Measurements from ENCODE around the gene OTOF. TPM values are rescaled to one million over a fixed set of nuclear protein-coding genes. Genes with fewer than 3 reads are reported as not detected.

The OTOF gene
- total and polyA plus RNA-seq, 10 donors: 0.06 to 1.6 (median 0.25) TPM

DNA sequence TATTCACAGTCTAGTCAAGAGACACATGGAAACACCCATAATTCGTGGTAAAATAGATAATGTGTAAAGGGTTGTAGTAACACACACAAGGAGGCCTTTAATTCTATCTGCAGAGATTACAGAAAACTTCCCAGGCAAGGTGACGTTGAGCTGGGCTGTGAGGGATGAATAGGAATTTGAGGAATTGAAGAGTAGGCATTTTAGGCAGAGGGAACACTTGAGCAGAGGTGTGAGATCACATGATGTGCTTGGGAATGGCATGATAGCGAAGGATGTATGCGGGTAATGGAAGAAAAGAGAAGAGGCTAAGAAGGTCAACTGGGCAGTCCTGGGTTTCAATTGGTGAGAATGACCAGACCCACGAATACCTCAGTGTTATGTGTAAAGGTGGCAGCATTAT lies 56.0 kb downstream of the OTOF start:
- Histone ChIP-seq H3K9me3 (peaks cover 0 to 4% (median 0%) of the 10 kb centered on the region in 8 donors), H3K4me3 (no peak overlapping the region), H3K4me1 (no peaks in the 10 kb centered on the region), H3K36me3 (no peaks in the 10 kb centered on the region), H3K27me3 (replicated peaks in 1 of 7) (no peaks in the 10 kb centered on the region), H3K27ac (no peak overlapping the region)
- no peak for DNase-seq
- TF ChIP-seq, protein P1, sequence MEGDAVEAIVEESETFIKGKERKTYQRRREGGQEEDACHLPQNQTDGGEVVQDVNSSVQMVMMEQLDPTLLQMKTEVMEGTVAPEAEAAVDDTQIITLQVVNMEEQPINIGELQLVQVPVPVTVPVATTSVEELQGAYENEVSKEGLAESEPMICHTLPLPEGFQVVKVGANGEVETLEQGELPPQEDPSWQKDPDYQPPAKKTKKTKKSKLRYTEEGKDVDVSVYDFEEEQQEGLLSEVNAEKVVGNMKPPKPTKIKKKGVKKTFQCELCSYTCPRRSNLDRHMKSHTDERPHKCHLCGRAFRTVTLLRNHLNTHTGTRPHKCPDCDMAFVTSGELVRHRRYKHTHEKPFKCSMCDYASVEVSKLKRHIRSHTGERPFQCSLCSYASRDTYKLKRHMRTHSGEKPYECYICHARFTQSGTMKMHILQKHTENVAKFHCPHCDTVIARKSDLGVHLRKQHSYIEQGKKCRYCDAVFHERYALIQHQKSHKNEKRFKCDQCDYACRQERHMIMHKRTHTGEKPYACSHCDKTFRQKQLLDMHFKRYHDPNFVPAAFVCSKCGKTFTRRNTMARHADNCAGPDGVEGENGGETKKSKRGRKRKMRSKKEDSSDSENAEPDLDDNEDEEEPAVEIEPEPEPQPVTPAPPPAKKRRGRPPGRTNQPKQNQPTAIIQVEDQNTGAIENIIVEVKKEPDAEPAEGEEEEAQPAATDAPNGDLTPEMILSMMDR (IDR thresholded peaks at IDR 0.05 in 8 of 11, conservative IDR thresholded peaks at IDR 0.05 in 3 of 11): no peak
- TF ChIP-seq POLR2A (IDR thresholded peaks at IDR 0.05) (no peak), POLR2AphosphoS5 (IDR thresholded peaks at IDR 0.05) (no peak)
- intact Hi-C loops (cut with DNase I; ENCODE audit: low total_unique reads): no loop called here
- 84 to 93% (median 91%) methylated on average over 5 of the region's 5 CpGs for whole genome bisulfite sequencing, 5 donors

DNA sequence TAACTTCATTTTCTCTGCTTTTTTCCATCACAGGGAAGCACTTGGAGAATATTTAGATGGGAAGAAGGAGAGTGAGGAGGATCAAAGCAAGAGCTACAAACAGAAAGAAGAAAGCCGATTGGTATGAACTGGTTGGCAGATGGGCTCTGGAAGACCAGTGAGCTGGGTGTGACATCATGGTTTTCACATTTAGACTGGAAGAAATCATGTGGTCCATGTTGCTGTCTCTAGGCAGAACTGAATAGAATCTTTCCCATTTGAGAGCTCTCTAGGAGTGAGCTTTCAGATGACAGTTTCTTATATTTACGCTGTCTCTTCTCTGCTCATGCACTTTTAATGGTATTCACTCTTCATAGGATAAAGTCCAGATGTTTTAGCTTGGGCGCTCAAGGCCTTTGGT lies 63.6 kb downstream of the OTOF start:
- peaks cover 0 to 7% (median 0%) of the 10 kb centered on the region in 6 donors for H3K4me1 ChIP-seq
- no peaks in the 10 kb centered on the region for H3K9me3 ChIP-seq
- no peak for DNase-seq
- no peaks in the 10 kb centered on the region for H3K27me3 ChIP-seq (replicated peaks in 1 of 7)
- H3K36me3 ChIP-seq: no peaks in the 10 kb centered on the region
- H3K4me3 ChIP-seq: no peak overlapping the region
- WGBS, 5 donors: 88 to 96% (median 95%) methylated on average over 3 of the region's 3 CpGs
- intact Hi-C loops (cut with DNase I; ENCODE audit: low total_unique reads): no loop called here
- TF ChIP-seq POLR2AphosphoS5 (IDR thresholded peaks at IDR 0.05) (no peak), POLR2A (IDR thresholded peaks at IDR 0.05) (no peak)
- TF ChIP-seq, protein P1 (IDR thresholded peaks at IDR 0.05 in 8 of 11, conservative IDR thresholded peaks at IDR 0.05 in 3 of 11): no peak
- no peak overlapping the region for H3K27ac ChIP-seq

DNA sequence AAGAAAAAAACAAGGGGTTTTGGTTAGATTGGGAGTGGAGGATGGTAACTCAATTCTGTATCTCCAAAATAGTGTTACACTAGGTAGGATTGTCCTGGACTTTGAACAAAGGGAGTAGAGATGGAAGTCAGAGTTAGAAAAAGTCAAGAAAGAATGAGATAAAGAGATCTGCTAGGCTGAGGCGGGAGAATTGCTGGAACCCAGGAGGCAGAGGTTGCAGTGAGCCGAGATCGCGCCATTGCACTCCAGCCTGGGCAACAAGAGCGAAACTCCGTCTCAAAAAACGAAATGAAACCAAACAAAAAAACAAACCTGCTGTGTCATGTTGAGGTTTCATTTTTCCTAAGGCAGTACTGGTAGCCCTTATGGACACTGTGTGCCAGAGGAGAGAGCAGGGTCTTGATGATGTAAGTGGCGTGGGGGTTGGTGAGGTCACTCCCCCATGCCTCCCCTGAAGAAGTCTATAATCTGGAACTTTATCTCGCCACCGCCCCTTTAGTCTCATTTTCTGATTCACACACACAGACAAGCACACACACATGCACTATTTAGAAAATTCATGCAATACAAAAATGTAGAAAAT lies 65.7 kb downstream of the OTOF start:
- Histone ChIP-seq H3K9me3 (no peaks in the 10 kb centered on the region), H3K4me3 (peak overlapping the region in 4 of 8 donors; percentile 1 to 57 (median 20)), H3K4me1 (peaks cover 0 to 7% (median 0%) of the 10 kb centered on the region in 6 donors), H3K27me3 (replicated peaks in 1 of 7) (peaks cover 0 to 10% (median 0%) of the 10 kb centered on the region in 7 donors), H3K27ac (peak overlapping the region in 4 of 8 donors; percentile 47 to 77 (median 48)), H3K36me3 (no peaks in the 10 kb centered on the region)
- TF ChIP-seq POLR2AphosphoS5 (IDR thresholded peaks at IDR 0.05): no peak
- TF ChIP-seq POLR2A (IDR thresholded peaks at IDR 0.05): no peak
- TF ChIP-seq, protein P1 (IDR thresholded peaks at IDR 0.05 in 8 of 11, conservative IDR thresholded peaks at IDR 0.05 in 3 of 11): no peak
- 41 to 70% (median 46%) methylated on average over 10 of the region's 10 CpGs for WGBS, 5 donors
- intact Hi-C loops (cut with DNase I; ENCODE audit: low total_unique reads): no loop called here
- no peak for DNase-seq

DNA sequence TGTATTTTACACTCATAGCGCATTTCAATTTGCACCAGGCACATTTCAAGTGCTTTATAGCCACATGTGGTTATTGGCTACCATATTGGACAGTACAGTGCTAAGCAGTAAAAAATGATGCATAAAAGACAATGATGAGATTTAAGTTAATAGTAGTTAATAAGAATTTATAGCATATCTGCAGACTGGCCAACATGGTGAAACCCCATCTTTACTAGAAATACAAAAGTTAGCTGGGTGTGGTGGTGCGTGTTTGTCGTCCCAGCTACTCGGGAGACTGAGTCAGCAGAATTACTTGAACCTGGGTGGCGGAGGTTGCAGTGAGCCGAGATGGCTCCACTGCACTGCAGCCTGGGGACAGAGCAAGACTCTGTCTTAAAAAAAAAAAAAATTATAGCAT lies 66.5 kb downstream of the OTOF start:
- TF ChIP-seq POLR2AphosphoS5 (IDR thresholded peaks at IDR 0.05) (no peak), POLR2A (IDR thresholded peaks at IDR 0.05) (no peak)
- TF ChIP-seq, protein P1 (IDR thresholded peaks at IDR 0.05 in 8 of 11, conservative IDR thresholded peaks at IDR 0.05 in 3 of 11): no peak
- intact Hi-C loops (cut with DNase I; ENCODE audit: low total_unique reads): no loop called here
- 93 to 98% (median 95%) methylated on average over 6 of the region's 6 CpGs for WGBS, 5 donors
- Histone ChIP-seq H3K27me3 (replicated peaks in 1 of 7) (peaks cover 0 to 10% (median 0%) of the 10 kb centered on the region in 7 donors), H3K9me3 (no peaks in the 10 kb centered on the region), H3K4me1 (peaks cover 0 to 7% (median 0%) of the 10 kb centered on the region in 6 donors), H3K4me3 (no peak overlapping the region), H3K27ac (peak overlapping the region in 1 of 8 donors; percentile 77), H3K36me3 (no peaks in the 10 kb centered on the region)
- no peak for DNase-seq

All from spleen (tissue), 11 donors.